ENCODE results near the gene ORC4. TPM values are rescaled to one million over a fixed set of nuclear protein-coding genes. Genes with fewer than 3 reads are reported as not detected.

Gene ORC4
- total and polyA plus RNA-seq, 2 donors (not counting 3 experiments of a cell fraction or from before 2014, with no cell fraction given): 25.2 to 27.0 TPM

- no peaks in the 10 kb centered on the region for H3K27me3 ChIP-seq (ENCODE audit: control insufficient read depth in 2 of 2, insufficient read depth in 2 of 2, low read length in 2 of 2)
- H3K4me1 ChIP-seq (ENCODE audit: control insufficient read depth, extremely low read depth, insufficient read depth, low read length): no peaks in the 10 kb centered on the region
- TF ChIP-seq EZH2 (IDR thresholded peaks at IDR 0.05; ENCODE audit: borderline replicate concordance, low read depth, low read length, severe bottlenecking): no peak
- TF ChIP-seq, protein P1, sequence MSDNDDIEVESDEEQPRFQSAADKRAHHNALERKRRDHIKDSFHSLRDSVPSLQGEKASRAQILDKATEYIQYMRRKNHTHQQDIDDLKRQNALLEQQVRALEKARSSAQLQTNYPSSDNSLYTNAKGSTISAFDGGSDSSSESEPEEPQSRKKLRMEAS (IDR thresholded peaks at IDR 0.05; ENCODE audit: insufficient read depth, insufficient read length): no peak
- no peak for TF ChIP-seq FOS (IDR thresholded peaks at IDR 0.05; ENCODE audit: borderline replicate concordance, insufficient read depth, low read length)
- no peak for TF ChIP-seq GATA2 (IDR thresholded peaks at IDR 0.05; ENCODE audit: insufficient read depth, insufficient read length, low read depth, low read length)
- TF ChIP-seq MYC (IDR thresholded peaks at IDR 0.05; ENCODE audit: low read depth, low read length): no peak
- TF ChIP-seq POLR2A (IDR thresholded peaks at IDR 0.05; ENCODE audit: low read depth, low read length): no peak
- no peak for TF ChIP-seq JUN (IDR thresholded peaks at IDR 0.05; ENCODE audit: borderline replicate concordance, insufficient read depth, insufficient read length, low read depth)
- TF ChIP-seq, protein P2, sequence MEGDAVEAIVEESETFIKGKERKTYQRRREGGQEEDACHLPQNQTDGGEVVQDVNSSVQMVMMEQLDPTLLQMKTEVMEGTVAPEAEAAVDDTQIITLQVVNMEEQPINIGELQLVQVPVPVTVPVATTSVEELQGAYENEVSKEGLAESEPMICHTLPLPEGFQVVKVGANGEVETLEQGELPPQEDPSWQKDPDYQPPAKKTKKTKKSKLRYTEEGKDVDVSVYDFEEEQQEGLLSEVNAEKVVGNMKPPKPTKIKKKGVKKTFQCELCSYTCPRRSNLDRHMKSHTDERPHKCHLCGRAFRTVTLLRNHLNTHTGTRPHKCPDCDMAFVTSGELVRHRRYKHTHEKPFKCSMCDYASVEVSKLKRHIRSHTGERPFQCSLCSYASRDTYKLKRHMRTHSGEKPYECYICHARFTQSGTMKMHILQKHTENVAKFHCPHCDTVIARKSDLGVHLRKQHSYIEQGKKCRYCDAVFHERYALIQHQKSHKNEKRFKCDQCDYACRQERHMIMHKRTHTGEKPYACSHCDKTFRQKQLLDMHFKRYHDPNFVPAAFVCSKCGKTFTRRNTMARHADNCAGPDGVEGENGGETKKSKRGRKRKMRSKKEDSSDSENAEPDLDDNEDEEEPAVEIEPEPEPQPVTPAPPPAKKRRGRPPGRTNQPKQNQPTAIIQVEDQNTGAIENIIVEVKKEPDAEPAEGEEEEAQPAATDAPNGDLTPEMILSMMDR (IDR thresholded peaks at IDR 0.05; ENCODE audit: extremely low read depth in 1 of 2, insufficient read depth in 1 of 2, low read depth in 1 of 2, low read length in 2 of 2): no peak
- no peak for TF ChIP-seq POLR2AphosphoS5 (IDR thresholded peaks at IDR 0.05; ENCODE audit: insufficient read depth, low read depth, low read length)
- no peak for DNase-seq (ENCODE audit: low read depth, low spot score)
- no TSS peak for BruUV-seq (replicated peaks)
- dilution Hi-C loops (cut with MboI; ENCODE audit: extremely low pct_ligation_motif_present, low sequenced_read_pairs): no loop called here
- intact Hi-C loops (cut with micrococcal nuclease): no loop called here
- no peak overlapping the region for H3K27ac ChIP-seq (ENCODE audit: insufficient read depth, low read depth, low read length)
- no peak overlapping the region for H3K4me3 ChIP-seq (replicated peaks in 1 of 3; ENCODE audit: insufficient read depth in 1 of 3, low read depth in 1 of 3, low read length in 3 of 3)
- H3K9me3 ChIP-seq (replicated peaks; ENCODE audit: control insufficient read depth, insufficient read depth, low read length): no peaks in the 10 kb centered on the region
- ChIA-PET CTCF (no interaction called here), POLR2A (no interaction called here)
- H3K9ac ChIP-seq (replicated peaks; ENCODE audit: extremely low read depth, insufficient read depth, low read length): no peak overlapping the region
- H3K9me1 ChIP-seq (replicated peaks; ENCODE audit: control insufficient read depth, extremely low read depth, insufficient read depth, low read length): no peaks in the 10 kb centered on the region
- no peak overlapping the region for H3K4me2 ChIP-seq (ENCODE audit: insufficient read depth, low read length)
- H2AFZ ChIP-seq (ENCODE audit: low read depth, low read length): no peak overlapping the region
- no peaks in the 10 kb centered on the region for H3K36me3 ChIP-seq (ENCODE audit: control insufficient read depth in 2 of 2, extremely low read depth in 1 of 2, insufficient read depth in 2 of 2, low read length in 2 of 2)
- FAIRE-seq: no peak
- no peaks in the 10 kb centered on the region for H4K20me1 ChIP-seq (replicated peaks; ENCODE audit: control insufficient read depth, extremely low read depth, insufficient read depth, low read length)
- no peaks in the 10 kb centered on the region for H3K79me2 ChIP-seq (ENCODE audit: control insufficient read depth, insufficient read depth, low read length)
These were observed 68.4 kb downstream of the ORC4 start for GRCh38 chr2:147952118-147952517.

Measured in endothelial cell of umbilical vein (primary cell).